ENCODE results near the gene DDX54. TPM values are rescaled to one million over a fixed set of nuclear protein-coding genes. Genes with fewer than 3 reads are reported as not detected.
A peak's percentile ranks its signal among the peaks of the same experiment; 100 is the strongest.

DDX54 gene
- total RNA-seq, 8 experiments from 2014 or later = 19.2 to 57.8 (median 36.7) TPM

DNA sequence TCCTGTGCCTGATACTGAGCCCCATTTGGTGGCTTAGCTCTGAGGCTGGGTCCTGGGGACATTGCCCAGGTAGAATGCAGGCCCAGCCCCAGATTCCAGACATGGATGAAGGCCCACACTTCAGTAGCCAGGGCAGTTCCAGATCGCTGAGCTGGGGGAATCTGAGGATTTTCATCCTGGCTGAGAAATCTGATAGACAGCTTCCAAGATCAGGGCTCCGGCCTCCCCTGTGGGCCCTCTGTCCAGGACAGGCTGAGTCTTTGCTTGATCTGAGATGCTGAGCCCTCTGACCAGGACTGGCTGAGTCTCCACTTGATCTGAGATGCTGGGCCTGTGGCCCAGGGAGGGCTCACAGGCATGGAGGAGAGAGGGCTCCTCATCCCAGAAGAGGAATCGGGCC lies 46.5 kb downstream of the DDX54 start:
- 80% methylated on average over 1 of the region's 3 CpGs; no CpG with 5 or more reads in 9 of the 10 experiments for WGBS, 10 experiments
- in situ Hi-C loops (cut with MboI; ENCODE audit: low pct_unique_long_range_greater_than_20kb in 2 of 9, low sequenced_read_pairs in 9 of 9, unreplicated experiment in 9 of 9) = no loop called here
- no peak overlapping the region for H3K4me3 ChIP-seq
- peaks cover 0 to 4% of the 10 kb centered on the region in 2 donors for H3K4me1 ChIP-seq (replicated peaks in 1 of 2)
- ATAC-seq (replicated peaks in 6 of 8) = no peak
- no peak overlapping the region for H3K27ac ChIP-seq

DNA sequence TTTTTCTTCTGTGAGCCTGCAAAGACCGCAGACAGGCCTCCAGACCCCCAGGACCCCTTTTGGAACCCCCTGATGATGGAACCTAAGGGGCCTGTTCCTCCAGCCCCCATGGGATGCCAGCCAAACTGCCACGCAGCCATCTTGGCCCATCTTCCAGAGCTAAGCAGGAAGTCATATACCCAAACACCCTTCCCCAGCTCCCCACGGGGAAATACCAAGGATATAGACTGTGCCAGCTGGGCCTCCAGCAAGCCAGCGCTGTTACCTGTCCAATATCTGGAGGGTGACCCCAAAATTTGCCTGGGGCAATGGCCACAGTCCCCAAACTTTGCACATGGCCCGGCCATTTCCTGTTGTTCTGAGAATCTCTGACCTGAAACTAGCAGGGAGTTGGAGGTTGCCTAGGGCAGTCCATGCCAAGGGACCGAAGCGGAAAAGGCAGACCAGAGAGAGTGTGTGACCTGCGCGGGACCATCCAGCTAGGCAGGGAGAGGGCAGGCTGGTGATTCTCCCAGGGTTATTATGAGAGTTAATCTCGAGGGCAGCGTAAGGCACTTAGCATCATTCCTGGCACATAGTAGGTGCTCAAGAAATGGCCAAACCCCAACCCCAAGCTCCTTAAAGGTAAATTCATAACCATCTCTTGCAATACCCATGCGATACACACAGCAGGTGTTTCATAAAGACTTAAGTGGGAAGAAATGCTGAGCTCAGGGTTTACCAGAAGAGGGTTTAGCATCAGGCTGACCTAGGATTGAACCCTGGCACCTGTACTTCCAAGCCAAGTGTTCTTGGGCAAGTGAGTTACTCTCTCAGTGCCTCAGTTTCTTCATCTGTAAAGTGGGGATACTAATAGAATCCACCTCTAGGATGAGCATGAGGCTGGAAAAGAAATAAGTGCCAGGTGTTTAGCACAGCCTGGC lies 47.2 kb downstream of the DDX54 start:
- Histone ChIP-seq H3K27ac (no peak overlapping the region), H3K4me3 (no peak overlapping the region), H3K4me1 (replicated peaks in 1 of 2) (peaks cover 0 to 4% of the 10 kb centered on the region in 2 donors)
- in situ Hi-C loops (cut with MboI; ENCODE audit: low pct_unique_long_range_greater_than_20kb in 2 of 9, low sequenced_read_pairs in 9 of 9, unreplicated experiment in 9 of 9) = no loop called here
- no peak for ATAC-seq (replicated peaks in 6 of 8)
- 33 to 100% (median 80%) methylated on average over 1 to 9 of the region's 12 CpGs; no CpG with 5 or more reads in 1 of the 10 experiments for WGBS, 10 experiments

DNA sequence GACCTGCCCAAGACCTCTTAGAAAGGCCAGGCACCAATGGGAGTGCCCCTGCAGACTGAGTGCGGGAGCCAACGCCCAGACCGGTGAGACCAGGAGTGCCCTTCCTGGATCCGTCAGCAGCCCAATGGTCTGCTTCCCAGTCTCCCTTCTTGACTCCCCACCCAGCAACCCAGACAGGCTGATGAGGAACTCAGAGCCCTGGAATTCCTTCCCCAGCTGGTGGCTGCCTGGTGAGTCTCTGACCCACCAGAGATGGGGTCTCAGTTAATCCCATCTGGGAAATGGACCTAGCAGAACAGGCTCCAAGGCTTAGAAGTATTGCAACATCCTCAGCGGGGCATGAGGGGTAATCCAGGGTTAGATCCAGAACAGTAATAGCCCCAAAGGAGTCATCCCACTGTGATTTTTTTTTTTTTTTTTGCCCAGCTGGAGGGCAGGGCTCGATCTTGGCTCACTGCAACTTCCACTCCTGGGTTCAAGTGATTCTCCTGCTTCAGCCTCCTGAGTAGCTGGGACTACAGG lies 48.2 kb downstream of the DDX54 start:
- ATAC-seq (replicated peaks in 6 of 8) = peak in 3 of 8 experiments; percentile 33 to 87 (median 49)
- H3K27ac ChIP-seq = no peak overlapping the region
- 37 to 100% (median 89%) methylated on average over 1 to 6 of the region's 6 CpGs; no CpG with 5 or more reads in 4 of the 10 experiments for WGBS, 10 experiments

DNA sequence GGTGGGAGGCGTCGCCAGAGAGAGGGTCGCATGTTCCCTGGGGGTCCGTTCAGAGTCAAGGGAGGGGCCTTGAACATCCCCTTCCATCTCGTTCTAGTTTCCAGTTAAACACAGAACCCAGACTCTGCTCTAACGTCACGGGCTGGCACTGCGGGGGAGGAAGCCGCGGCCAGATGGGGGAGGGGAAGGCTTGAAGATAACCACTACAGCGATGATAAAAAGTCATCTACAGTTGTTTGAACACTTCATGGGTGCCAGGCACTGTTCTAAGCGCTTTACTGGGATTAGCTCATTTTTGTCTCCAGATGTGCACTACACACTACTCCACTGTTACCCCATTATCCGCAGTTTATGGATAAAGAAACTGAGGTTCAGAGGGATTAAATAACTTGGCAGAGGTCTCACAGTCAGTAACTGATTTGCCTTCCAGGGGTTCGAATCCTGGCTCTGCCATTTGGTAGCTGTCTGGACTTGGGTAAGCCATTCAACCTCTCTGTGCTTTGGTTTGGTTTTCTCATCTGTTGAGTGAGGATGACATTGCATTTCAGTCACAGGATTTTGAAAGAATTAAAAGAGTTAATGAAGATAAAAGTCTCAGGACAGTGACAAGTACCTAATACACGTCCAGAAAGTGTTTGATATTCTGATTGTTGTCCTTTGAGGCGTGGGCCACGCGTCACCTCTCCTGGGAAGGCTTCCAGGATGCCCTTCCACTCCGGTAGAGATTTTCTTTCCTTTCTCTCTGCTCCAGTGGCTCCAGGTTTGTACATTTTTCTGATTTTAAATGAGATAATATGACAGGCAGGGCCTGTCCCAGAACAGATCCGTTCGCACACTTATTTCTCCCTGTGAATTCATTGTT lies 48.9 kb downstream of the DDX54 start:
- Histone ChIP-seq H3K27ac (no peak overlapping the region), H3K4me3 (no peak overlapping the region), H3K4me1 (replicated peaks in 1 of 2) (peaks cover 0 to 4% of the 10 kb centered on the region in 2 donors)
- in situ Hi-C loops (cut with MboI; ENCODE audit: low pct_unique_long_range_greater_than_20kb in 2 of 9, low sequenced_read_pairs in 9 of 9, unreplicated experiment in 9 of 9) = no loop called here
- ATAC-seq (replicated peaks in 6 of 8) = peak in 1 of 8 experiments; percentile 8
- 41 to 100% (median 71%) methylated on average over 1 to 11 of the region's 21 CpGs; no CpG with 5 or more reads in 2 of the 10 experiments for WGBS, 10 experiments

More for the DNA sequence above, 48.2 kb downstream of the DDX54 start:
- peaks cover 0 to 4% of the 10 kb centered on the region in 2 donors for H3K4me1 ChIP-seq (replicated peaks in 1 of 2)
- H3K4me3 ChIP-seq = no peak overlapping the region
- in situ Hi-C loops (cut with MboI; ENCODE audit: low pct_unique_long_range_greater_than_20kb in 2 of 9, low sequenced_read_pairs in 9 of 9, unreplicated experiment in 9 of 9) = no loop called here

DNA sequence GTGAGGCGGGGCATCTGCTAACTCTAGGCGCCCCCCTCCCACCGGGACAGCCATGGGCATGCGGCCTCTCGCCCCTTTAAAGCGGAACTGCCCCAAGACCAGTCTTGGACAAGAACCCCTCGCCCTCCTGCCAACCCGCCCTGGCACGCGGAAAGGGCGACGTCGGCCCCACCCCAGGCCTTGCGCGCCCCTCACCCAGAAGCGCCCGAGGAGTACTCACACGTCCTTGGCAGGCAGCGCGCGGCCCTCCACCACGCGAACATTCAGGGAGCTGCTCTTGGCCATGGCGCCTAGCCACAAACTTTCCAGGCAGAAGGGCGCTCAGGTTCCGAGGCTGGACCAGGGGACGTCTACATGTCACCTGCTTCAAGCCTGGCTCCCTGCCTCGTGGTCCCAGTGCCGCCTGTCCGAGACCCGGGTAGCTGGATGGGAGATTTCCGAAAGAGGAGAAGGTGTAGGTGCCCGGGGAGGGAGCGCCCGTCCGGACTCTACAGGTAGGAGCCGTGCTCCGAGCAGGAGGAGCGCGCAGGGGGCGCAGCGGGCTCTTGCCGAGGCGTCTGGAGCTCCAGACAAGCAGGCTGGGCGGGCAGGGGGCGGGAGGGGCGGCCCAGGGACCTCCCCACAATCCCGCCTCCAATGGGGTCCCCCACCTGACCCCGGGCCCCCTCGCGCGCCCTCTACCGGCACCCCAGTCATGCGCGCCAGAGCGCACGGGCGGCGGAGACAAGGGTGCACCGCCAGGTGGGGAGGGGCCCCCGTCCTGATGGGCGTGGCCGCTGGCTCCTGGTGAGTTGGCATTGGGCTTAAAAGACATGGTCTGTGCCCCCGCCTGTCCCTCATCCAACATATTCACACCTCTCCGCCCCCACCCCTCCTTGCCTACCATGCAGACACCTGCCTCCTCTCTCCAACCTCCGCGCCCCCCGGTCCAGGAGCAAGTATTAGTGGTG lies 49.8 kb downstream of the DDX54 start, which contains the start of gene RASAL1:
TSS of gene RASAL1 (minus strand) at position 584 of the 950 bp plus-strand sequence. CDS start at position 285, 299 bp downstream.
- Histone ChIP-seq H3K27ac (no peak within 1 kb of the TSS), H3K4me3 (no peak within 1 kb of the TSS), H3K4me1 (replicated peaks in 1 of 2) (peaks cover 0 to 4% of the 10 kb centered on the region in 2 donors)
- peak in 7 of 8 experiments; percentile 7 to 82 (median 34) for ATAC-seq (replicated peaks in 6 of 8)
- in situ Hi-C loops (cut with MboI; ENCODE audit: low pct_unique_long_range_greater_than_20kb in 2 of 9, low sequenced_read_pairs in 9 of 9, unreplicated experiment in 9 of 9) = no loop called here
- WGBS, 10 experiments = 0 to 3% (median 0%) methylated on average over 2 to 12 of the region's 68 CpGs; no CpG with 5 or more reads in 7 of the 10 experiments

DNA sequence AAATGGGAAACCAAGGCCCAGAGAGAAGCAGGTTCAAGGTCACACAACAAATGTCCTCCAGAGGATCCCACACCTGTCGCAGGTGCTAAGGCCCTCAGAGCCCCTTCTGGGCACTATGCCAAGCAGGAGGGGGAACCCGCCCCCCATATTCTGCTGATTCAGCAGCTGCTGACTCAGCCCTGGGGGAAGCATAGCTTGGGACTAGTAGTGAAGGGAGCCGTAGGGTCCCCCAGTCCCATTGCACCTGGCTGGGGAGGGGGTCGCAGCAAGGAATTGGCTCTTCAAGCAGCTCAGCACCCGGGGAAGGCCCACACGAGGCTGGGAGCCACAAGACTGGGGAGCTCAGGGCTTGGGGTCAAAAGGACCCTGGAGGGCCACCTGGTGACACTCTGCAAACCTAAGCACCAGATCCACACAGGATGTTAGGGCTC lies 50.7 kb downstream of the DDX54 start:
- Histone ChIP-seq H3K4me3 (no peak overlapping the region), H3K27ac (no peak overlapping the region), H3K4me1 (replicated peaks in 1 of 2) (peaks cover 0 to 4% of the 10 kb centered on the region in 2 donors)
- no peak for ATAC-seq (replicated peaks in 6 of 8)
- 50 to 83% (median 60%) methylated on average over 1 to 2 of the region's 6 CpGs; no CpG with 5 or more reads in 7 of the 10 experiments for WGBS, 10 experiments
- in situ Hi-C loops (cut with MboI; ENCODE audit: low pct_unique_long_range_greater_than_20kb in 2 of 9, low sequenced_read_pairs in 9 of 9, unreplicated experiment in 9 of 9) = no loop called here

DNA sequence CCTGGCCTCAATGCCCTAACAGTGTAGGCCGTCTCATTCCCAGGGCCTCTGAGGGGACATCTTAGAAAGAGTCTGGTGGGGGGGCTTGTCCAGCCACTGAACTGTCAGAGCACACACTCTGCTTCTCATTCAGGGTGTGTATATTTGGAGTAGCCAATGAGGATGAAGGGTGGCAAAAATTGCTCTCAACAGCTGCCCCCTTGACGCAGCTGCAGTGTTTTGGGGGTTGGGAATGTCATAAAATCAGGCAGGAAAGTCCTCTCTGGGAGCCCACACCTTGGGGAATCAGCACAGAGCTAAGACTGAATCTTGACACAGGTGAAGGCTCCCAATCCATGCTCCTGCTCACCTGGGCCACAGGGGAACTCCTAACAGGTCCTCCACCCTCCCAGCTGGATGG lies 51.2 kb downstream of the DDX54 start:
- 30 to 40% (median 40%) methylated on average over 1 to 2 of the region's 2 CpGs; no CpG with 5 or more reads in 7 of the 10 experiments for WGBS, 10 experiments
- Histone ChIP-seq H3K4me3 (no peak overlapping the region), H3K4me1 (replicated peaks in 1 of 2) (peaks cover 0 to 4% of the 10 kb centered on the region in 2 donors), H3K27ac (no peak overlapping the region)
- in situ Hi-C loops (cut with MboI; ENCODE audit: low pct_unique_long_range_greater_than_20kb in 2 of 9, low sequenced_read_pairs in 9 of 9, unreplicated experiment in 9 of 9) = no loop called here
- ATAC-seq (replicated peaks in 6 of 8) = no peak

DNA sequence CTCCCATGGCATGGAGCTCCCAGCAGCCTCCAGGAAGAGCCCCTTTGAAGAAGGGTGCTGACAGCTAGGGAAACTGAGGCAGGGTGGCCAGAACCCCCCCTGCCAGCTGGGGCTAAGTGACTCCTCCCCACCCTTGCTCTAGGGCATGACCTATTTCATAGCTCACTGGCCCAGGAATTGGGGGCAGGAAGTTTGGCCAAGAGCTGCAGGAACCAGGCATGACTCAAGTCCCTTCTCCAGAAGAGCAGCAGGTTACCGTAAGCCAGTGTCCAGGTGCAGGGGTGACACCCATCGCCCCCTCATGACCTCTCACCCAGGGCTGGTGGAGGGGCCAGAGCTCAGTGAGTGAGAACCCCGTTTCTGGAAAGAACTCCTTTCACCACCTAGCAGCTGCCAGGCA lies 51.6 kb downstream of the DDX54 start:
- no peak for ATAC-seq (replicated peaks in 6 of 8)
- in situ Hi-C loops (cut with MboI; ENCODE audit: low pct_unique_long_range_greater_than_20kb in 2 of 9, low sequenced_read_pairs in 9 of 9, unreplicated experiment in 9 of 9) = no loop called here
- Histone ChIP-seq H3K27ac (no peak overlapping the region), H3K4me1 (replicated peaks in 1 of 2) (peaks cover 0 to 4% of the 10 kb centered on the region in 2 donors), H3K4me3 (no peak overlapping the region)
- WGBS, 10 experiments = 42 to 60% methylated on average over 1 to 2 of the region's 3 CpGs; no CpG with 5 or more reads in 8 of the 10 experiments

DNA sequence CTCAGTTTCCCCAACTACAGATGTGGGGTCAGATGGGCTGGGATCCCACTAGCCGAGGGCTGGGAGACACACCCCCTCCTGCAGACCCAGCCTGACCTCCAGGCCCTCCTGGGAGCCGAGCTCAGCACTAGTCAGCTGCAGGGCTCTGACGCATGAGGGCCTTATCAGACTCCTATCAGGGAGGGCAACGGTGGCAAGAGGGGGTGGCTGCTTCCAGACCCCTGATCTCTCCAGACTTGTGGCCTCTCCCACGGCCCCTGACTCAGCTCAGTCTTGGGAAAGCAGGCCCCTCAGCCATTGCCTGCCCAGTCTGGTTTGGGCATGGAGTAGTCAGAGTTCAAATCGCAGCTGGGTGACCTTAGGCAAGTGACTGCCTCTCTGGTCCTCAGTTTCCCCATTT lies 52.2 kb downstream of the DDX54 start:
- H3K4me3 ChIP-seq = no peak overlapping the region
- H3K27ac ChIP-seq = no peak overlapping the region
- peaks cover 0 to 7% of the 10 kb centered on the region in 2 donors for H3K4me1 ChIP-seq (replicated peaks in 1 of 2)
- in situ Hi-C loops (cut with MboI; ENCODE audit: low pct_unique_long_range_greater_than_20kb in 2 of 9, low sequenced_read_pairs in 9 of 9, unreplicated experiment in 9 of 9) = no loop called here
- WGBS, 10 experiments = 29 to 75% (median 47%) methylated on average over 2 to 4 of the region's 6 CpGs; no CpG with 5 or more reads in 5 of the 10 experiments
- no peak for ATAC-seq (replicated peaks in 6 of 8)

DNA sequence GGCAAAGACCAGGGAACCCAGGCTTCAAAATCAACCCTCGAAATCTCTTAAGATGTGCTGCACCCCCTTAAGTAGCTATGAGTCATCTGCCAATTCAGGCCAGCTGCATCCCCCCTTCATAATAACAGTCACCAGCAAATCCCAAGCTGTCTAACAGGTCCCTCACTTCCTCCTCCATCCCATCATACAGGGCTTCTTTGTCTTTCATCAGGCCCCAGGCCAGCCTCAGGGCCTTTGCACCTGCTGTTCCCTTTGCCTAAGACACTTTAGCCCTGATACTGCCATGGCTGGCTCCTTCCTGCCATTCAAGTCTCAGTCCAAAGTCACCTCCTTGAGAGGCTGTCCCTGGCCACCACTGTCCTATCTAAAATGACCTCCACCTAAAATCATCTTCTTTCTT lies 53.7 kb downstream of the DDX54 start:
- H3K27ac ChIP-seq = no peak overlapping the region
- 0 to 80% (median 25%) methylated on average over 1 of the region's 1 CpG; no CpG with 5 or more reads in 7 of the 10 experiments for WGBS, 10 experiments
- no peak for ATAC-seq (replicated peaks in 6 of 8)
- no peak overlapping the region for H3K4me3 ChIP-seq
- in situ Hi-C loops (cut with MboI; ENCODE audit: low pct_unique_long_range_greater_than_20kb in 2 of 9, low sequenced_read_pairs in 9 of 9, unreplicated experiment in 9 of 9) = no loop called here
- peaks cover 0 to 12% of the 10 kb centered on the region in 2 donors for H3K4me1 ChIP-seq (replicated peaks in 1 of 2)

DNA sequence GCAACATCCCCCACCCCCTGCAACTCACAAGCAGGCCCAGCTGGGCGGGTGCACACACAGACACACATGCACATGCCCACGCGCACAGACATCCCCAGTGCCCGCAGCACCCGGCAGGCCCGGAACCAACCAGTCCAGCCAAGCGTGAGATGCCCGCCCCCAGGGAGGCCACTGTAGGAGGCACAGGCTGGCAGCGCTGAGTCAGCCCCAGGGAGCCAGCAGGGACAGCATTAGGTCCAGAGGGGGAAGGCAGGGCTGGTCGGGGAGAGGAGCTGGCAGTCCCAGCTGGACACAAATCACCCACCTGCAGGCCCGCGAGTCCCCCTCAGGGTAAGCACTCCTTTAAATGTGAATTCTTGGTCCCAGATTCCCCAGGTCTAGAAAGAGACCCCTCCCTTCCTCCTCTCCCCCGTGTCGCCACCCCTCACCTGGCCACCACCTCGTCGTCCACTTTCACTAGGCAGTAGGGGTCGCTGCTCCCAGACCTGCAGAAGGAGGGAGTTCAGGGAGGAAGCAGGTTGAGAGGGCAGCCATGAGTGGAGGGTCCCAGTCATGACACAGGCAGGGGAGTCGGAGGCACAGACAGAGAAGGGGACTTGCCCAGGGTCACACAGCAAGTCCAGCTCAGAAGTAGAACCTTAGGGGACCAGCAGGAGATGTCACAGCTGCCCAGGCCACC lies 54.7 kb downstream of the DDX54 start:
- WGBS, 10 experiments = 28% methylated on average over 3 of the region's 18 CpGs; no CpG with 5 or more reads in 9 of the 10 experiments
- in situ Hi-C loops (cut with MboI; ENCODE audit: low pct_unique_long_range_greater_than_20kb in 2 of 9, low sequenced_read_pairs in 9 of 9, unreplicated experiment in 9 of 9) = no loop called here
- peak in 7 of 8 experiments; percentile 28 to 95 (median 88) for ATAC-seq (replicated peaks in 6 of 8)
- Histone ChIP-seq H3K4me1 (replicated peaks in 1 of 2) (peaks cover 0 to 8% of the 10 kb centered on the region in 2 donors), H3K4me3 (no peak overlapping the region), H3K27ac (no peak overlapping the region)
